ENCODE results near the gene EEF1G. TPM values are rescaled to one million over a fixed set of nuclear protein-coding genes. Genes with fewer than 3 reads are reported as not detected.
A peak's percentile ranks its signal among the peaks of the same experiment; 100 is the strongest.

Gene EEF1G, protein sequence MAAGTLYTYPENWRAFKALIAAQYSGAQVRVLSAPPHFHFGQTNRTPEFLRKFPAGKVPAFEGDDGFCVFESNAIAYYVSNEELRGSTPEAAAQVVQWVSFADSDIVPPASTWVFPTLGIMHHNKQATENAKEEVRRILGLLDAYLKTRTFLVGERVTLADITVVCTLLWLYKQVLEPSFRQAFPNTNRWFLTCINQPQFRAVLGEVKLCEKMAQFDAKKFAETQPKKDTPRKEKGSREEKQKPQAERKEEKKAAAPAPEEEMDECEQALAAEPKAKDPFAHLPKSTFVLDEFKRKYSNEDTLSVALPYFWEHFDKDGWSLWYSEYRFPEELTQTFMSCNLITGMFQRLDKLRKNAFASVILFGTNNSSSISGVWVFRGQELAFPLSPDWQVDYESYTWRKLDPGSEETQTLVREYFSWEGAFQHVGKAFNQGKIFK
- total RNA-seq (2021) (1,667 to 1,857 TPM (median 1,846 TPM) in 3 replicates), Bru-seq, nascent RNA (percentile 91 among the genes with signal in this experiment)
- long read RNA-seq, experiment 1, transcript EEF1G-201 (10 exons, 1,523 nt): major isoform, 3,226 of 3,407 reads
- long read RNA-seq, experiment 1, transcript EEF1G-203 (9 exons, 2,496 nt): minor isoform, 79 of 3,407 reads
- long read RNA-seq, experiment 1, partial matches to known transcripts: 52 of 3,407 reads
- long read RNA-seq, experiment 1, other reads (novel, unspliced or antisense): 50 of 3,407 reads
- long read RNA-seq, experiment 2, transcript EEF1G-201 (10 exons, 1,523 nt): major isoform, 1,307 of 2,673 reads
- long read RNA-seq, experiment 2, transcript EEF1G-203 (9 exons, 2,496 nt): minor isoform, 1,208 of 2,673 reads
- long read RNA-seq, experiment 2, partial matches to known transcripts: 66 of 2,673 reads
- long read RNA-seq, experiment 2, other reads (novel, unspliced or antisense): 92 of 2,673 reads
- long read RNA-seq, experiment 3, transcript EEF1G-203 (9 exons, 2,496 nt): minor isoform, 48 of 7,609 reads
- long read RNA-seq, experiment 3, transcript EEF1G-201 (10 exons, 1,523 nt): major isoform, 7,416 of 7,609 reads
- long read RNA-seq, experiment 3, partial matches to known transcripts: 42 of 7,609 reads
- long read RNA-seq, experiment 3, other reads (novel, unspliced or antisense): 103 of 7,609 reads

DNA sequence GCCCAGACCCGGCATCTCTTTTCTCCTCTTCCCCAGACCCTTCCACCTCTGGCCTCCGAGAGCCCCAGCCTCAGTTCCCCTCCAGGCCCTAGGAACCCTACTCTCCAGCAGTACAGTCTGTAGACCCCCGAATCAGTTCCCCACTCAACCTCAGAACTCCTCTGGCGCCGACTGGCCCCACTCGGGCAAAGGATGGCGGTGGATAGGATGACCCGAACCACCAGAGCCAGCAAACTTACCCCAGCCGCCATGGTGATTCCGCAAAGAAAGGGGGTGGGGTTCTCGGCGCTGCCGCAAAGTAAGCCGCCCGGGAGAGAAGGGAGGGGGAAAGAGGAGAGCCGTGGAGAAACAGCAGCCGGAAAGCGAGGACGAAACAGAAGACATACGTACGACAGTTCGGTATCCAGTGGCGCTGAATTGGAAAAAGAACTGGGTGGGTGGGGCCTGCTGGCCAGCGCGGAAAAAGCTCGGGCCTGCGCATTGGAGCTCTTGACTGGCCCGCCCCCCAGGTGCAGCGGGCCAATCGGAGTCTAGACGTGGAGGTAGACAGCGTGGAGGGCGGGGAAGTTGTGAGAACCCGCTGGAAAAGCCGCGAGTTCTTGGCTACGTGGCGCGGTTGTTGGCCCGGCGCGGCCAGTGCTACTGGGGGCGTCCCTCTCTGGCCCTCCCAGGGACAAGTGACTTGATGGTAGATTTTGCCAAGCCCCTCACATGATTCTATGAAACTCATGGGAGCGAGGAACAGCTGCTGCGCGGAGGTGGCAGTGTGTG lies at the start of gene EEF1G:
TSS of gene EEF1G (minus strand) at position 300 of the 771 bp plus-strand sequence. CDS start at position 251, 49 bp downstream.
- DNase-seq (ENCODE audit: low spot score): peak; percentile 98
- peak; percentile 97 for ATAC-seq
- H3K36me3 Mint-ChIP-seq: peaks cover 69% of the 10 kb centered on the region
- ChIA-PET POLR2A (interaction anchor here (0.5 to 3.2 kb wide), 20 partner anchors 9 to 1412 kb away, joined by 3 to 44 read pairs (median 4); partner anchors contain the start of genes B3GAT3, C11orf98, CSKMT and GNG3), CTCF (interaction anchor here (0.6 to 2.1 kb wide), 17 partner anchors 13 to 236 kb away, joined by 3 to 33 read pairs (median 6); partner anchors contain the start of genes B3GAT3, HNRNPUL2, MTA2 and TUT1)
- H3K9me3 Mint-ChIP-seq: no peaks in the 10 kb centered on the region
- peak within 1 kb of the TSS; percentile 96 for H3K27ac Mint-ChIP-seq
- peak within 1 kb of the TSS; percentile 99 for H3K4me3 Mint-ChIP-seq
- peaks cover 37% of the 10 kb centered on the region for H3K4me1 Mint-ChIP-seq
- no peaks in the 10 kb centered on the region for H3K27me3 Mint-ChIP-seq (ENCODE audit: low read depth)
- TF ChIP-seq ZNF138 (CRISPR knock-in tag; conservative IDR thresholded peaks at IDR 0.05) (no peak), PRRX2 (CRISPR knock-in tag; IDR thresholded peaks at IDR 0.05) (0 out of 2 replicates have a peak, but pooled peaks have one; percentile 64), ESRRA (CRISPR knock-in tag; IDR thresholded peaks at IDR 0.05; ENCODE audit: borderline replicate concordance) (no peak), SP1 (CRISPR knock-in tag; conservative IDR thresholded peaks at IDR 0.05) (peak; percentile 80), TEAD1 (CRISPR knock-in tag; IDR thresholded peaks at IDR 0.05) (0 out of 2 replicates have a peak, but pooled peaks have one; percentile 14), ZNF423 (CRISPR knock-in tag; IDR thresholded peaks at IDR 0.05) (no peak), MYBL2 (CRISPR knock-in tag; IDR thresholded peaks at IDR 0.05) (peak; percentile 12; the same call in 1 of the 2 replicates), NFYB (CRISPR knock-in tag; conservative IDR thresholded peaks at IDR 0.05; ENCODE audit: low read depth) (peak; percentile 39), FOXP1 (CRISPR knock-in tag; IDR thresholded peaks at IDR 0.05; ENCODE audit: borderline replicate concordance) (0 out of 2 replicates have a peak, but pooled peaks have one; percentile 2), ZNF232 (CRISPR knock-in tag; IDR thresholded peaks at IDR 0.05) (peak; percentile 11; the same call in 1 of the 2 replicates), ETV6 (CRISPR knock-in tag; IDR thresholded peaks at IDR 0.05) (peak; percentile 19; the same call in 1 of the 2 replicates), SMAD4 (CRISPR knock-in tag; IDR thresholded peaks at IDR 0.05) (no peak), ELF4 (CRISPR knock-in tag; IDR thresholded peaks at IDR 0.05; ENCODE audit: low read depth) (no peak), GTF2I (CRISPR knock-in tag; conservative IDR thresholded peaks at IDR 0.05) (no peak)
- TF ChIP-seq, protein P1, sequence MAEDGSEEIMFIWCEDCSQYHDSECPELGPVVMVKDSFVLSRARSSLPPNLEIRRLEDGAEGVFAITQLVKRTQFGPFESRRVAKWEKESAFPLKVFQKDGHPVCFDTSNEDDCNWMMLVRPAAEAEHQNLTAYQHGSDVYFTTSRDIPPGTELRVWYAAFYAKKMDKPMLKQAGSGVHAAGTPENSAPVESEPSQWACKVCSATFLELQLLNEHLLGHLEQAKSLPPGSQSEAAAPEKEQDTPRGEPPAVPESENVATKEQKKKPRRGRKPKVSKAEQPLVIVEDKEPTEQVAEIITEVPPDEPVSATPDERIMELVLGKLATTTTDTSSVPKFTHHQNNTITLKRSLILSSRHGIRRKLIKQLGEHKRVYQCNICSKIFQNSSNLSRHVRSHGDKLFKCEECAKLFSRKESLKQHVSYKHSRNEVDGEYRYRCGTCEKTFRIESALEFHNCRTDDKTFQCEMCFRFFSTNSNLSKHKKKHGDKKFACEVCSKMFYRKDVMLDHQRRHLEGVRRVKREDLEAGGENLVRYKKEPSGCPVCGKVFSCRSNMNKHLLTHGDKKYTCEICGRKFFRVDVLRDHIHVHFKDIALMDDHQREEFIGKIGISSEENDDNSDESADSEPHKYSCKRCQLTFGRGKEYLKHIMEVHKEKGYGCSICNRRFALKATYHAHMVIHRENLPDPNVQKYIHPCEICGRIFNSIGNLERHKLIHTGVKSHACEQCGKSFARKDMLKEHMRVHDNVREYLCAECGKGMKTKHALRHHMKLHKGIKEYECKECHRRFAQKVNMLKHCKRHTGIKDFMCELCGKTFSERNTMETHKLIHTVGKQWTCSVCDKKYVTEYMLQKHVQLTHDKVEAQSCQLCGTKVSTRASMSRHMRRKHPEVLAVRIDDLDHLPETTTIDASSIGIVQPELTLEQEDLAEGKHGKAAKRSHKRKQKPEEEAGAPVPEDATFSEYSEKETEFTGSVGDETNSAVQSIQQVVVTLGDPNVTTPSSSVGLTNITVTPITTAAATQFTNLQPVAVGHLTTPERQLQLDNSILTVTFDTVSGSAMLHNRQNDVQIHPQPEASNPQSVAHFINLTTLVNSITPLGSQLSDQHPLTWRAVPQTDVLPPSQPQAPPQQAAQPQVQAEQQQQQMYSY (CRISPR knock-in tag; IDR thresholded peaks at IDR 0.05): no peak
- TF ChIP-seq, protein P2, sequence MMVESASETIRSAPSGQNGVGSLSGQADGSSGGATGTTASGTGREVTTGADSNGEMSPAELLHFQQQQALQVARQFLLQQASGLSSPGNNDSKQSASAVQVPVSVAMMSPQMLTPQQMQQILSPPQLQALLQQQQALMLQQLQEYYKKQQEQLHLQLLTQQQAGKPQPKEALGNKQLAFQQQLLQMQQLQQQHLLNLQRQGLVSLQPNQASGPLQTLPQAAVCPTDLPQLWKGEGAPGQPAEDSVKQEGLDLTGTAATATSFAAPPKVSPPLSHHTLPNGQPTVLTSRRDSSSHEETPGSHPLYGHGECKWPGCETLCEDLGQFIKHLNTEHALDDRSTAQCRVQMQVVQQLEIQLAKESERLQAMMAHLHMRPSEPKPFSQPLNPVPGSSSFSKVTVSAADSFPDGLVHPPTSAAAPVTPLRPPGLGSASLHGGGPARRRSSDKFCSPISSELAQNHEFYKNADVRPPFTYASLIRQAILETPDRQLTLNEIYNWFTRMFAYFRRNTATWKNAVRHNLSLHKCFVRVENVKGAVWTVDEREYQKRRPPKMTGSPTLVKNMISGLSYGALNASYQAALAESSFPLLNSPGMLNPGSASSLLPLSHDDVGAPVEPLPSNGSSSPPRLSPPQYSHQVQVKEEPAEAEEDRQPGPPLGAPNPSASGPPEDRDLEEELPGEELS (CRISPR knock-in tag; IDR thresholded peaks at IDR 0.05): peak; percentile 72
- TF ChIP-seq, protein P3, sequence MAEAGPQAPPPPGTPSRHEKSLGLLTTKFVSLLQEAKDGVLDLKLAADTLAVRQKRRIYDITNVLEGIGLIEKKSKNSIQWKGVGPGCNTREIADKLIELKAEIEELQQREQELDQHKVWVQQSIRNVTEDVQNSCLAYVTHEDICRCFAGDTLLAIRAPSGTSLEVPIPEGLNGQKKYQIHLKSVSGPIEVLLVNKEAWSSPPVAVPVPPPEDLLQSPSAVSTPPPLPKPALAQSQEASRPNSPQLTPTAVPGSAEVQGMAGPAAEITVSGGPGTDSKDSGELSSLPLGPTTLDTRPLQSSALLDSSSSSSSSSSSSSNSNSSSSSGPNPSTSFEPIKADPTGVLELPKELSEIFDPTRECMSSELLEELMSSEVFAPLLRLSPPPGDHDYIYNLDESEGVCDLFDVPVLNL (CRISPR knock-in tag; IDR thresholded peaks at IDR 0.05; ENCODE audit: borderline replicate concordance, low read depth): 0 out of 2 replicates have a peak, but pooled peaks have one; percentile 48
- TF ChIP-seq, protein P4, sequence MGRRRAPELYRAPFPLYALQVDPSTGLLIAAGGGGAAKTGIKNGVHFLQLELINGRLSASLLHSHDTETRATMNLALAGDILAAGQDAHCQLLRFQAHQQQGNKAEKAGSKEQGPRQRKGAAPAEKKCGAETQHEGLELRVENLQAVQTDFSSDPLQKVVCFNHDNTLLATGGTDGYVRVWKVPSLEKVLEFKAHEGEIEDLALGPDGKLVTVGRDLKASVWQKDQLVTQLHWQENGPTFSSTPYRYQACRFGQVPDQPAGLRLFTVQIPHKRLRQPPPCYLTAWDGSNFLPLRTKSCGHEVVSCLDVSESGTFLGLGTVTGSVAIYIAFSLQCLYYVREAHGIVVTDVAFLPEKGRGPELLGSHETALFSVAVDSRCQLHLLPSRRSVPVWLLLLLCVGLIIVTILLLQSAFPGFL (CRISPR knock-in tag; IDR thresholded peaks at IDR 0.05; ENCODE audit: borderline replicate concordance): no peak
- TF ChIP-seq, protein P5, sequence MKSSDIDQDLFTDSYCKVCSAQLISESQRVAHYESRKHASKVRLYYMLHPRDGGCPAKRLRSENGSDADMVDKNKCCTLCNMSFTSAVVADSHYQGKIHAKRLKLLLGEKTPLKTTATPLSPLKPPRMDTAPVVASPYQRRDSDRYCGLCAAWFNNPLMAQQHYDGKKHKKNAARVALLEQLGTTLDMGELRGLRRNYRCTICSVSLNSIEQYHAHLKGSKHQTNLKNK (CRISPR knock-in tag; IDR thresholded peaks at IDR 0.05): no peak

Measured in WTC11 (cell line).